ENCODE data around the gene KCTD3.

KCTD3 gene

DNA sequence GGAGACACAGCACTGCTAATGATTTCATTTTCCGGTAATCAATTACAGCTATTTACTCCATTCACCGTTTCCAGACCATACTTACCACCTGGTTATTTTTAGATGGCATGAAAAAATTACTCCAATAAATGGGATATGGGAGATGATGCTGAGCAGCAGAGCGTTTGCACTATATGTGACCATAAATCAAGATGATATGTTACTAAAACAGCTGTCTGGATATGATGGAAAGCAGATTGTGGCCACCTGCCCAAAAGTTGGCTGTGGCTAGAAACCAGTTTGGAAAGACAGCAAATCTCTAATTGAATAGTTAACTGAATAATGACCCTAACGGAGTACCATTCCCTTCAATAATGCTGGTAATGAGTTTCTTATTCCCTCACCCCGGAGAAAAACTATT lies 22.5 kb upstream of the KCTD3 start:
- H3K27me3 ChIP-seq (ENCODE audit: insufficient read depth, poor library complexity, severe bottlenecking) = no peaks in the 10 kb centered on the region
- H3K4me3 ChIP-seq (replicated peaks; ENCODE audit: insufficient read depth, low read length) = no peak overlapping the region
- H3K27ac ChIP-seq (replicated peaks) = no peak overlapping the region
- TF ChIP-seq POLR2AphosphoS5 (IDR thresholded peaks at IDR 0.05; ENCODE audit: low read depth) (no peak), SPI1 (IDR thresholded peaks at IDR 0.05; ENCODE audit: borderline replicate concordance, low read depth) (no peak), GABPA (IDR thresholded peaks at IDR 0.05; ENCODE audit: low read depth) (no peak), REST (IDR thresholded peaks at IDR 0.05; ENCODE audit: insufficient replicate concordance, low read depth) (no peak)
- TF ChIP-seq, protein P1, sequence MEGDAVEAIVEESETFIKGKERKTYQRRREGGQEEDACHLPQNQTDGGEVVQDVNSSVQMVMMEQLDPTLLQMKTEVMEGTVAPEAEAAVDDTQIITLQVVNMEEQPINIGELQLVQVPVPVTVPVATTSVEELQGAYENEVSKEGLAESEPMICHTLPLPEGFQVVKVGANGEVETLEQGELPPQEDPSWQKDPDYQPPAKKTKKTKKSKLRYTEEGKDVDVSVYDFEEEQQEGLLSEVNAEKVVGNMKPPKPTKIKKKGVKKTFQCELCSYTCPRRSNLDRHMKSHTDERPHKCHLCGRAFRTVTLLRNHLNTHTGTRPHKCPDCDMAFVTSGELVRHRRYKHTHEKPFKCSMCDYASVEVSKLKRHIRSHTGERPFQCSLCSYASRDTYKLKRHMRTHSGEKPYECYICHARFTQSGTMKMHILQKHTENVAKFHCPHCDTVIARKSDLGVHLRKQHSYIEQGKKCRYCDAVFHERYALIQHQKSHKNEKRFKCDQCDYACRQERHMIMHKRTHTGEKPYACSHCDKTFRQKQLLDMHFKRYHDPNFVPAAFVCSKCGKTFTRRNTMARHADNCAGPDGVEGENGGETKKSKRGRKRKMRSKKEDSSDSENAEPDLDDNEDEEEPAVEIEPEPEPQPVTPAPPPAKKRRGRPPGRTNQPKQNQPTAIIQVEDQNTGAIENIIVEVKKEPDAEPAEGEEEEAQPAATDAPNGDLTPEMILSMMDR (IDR thresholded peaks at IDR 0.05; ENCODE audit: insufficient read depth, low read length) = no peak
- DNase-seq (ENCODE audit: low read depth in 1 of 2, low spot score in 1 of 2) = no peak

DNA sequence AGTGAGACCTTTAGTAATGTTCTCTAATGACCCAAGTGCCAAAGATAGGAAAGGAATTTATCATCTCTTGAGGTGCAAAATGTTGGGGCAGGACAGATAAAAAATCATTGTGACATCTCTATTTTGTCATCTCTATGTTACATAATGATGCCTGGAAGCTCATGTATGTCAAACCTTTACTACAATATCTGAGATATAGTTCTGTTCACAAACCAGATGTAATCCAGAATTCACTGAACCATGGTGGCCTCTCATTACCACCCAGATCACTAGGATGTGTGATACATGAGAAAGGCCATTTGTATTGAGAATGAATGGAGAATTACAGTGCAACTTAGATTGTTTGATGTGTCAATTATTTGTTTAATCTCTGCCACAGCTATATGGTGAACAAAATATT lies 22.0 kb upstream of the KCTD3 start:
- DNase-seq (ENCODE audit: low read depth in 1 of 2, low spot score in 1 of 2) = no peak
- no peaks in the 10 kb centered on the region for H3K27me3 ChIP-seq (ENCODE audit: insufficient read depth, poor library complexity, severe bottlenecking)
- H3K27ac ChIP-seq (replicated peaks) = no peak overlapping the region
- H3K4me3 ChIP-seq (replicated peaks; ENCODE audit: insufficient read depth, low read length) = no peak overlapping the region
- TF ChIP-seq POLR2AphosphoS5 (IDR thresholded peaks at IDR 0.05; ENCODE audit: low read depth) (no peak), SPI1 (IDR thresholded peaks at IDR 0.05; ENCODE audit: borderline replicate concordance, low read depth) (no peak), GABPA (IDR thresholded peaks at IDR 0.05; ENCODE audit: low read depth) (no peak), REST (IDR thresholded peaks at IDR 0.05; ENCODE audit: insufficient replicate concordance, low read depth) (no peak)
- TF ChIP-seq, protein P1 (IDR thresholded peaks at IDR 0.05; ENCODE audit: insufficient read depth, low read length) = no peak

DNA sequence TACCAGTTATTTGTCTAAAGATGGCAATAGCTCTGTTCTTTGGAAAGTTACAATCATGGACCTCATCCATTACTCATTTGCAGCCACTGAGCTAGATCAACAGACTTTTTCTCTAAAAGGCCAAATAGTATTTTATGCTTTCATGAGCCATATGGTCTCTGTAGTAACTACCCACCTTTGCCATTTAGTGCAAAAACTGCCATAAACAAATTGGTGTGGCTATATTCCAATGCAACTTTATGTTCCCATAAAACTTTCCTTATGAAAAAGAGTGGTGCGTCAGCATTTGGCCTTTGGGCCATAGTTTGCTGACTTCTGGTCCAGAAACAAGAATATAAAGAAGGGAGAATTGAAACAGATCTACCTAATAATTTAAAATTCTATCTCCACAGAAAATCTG lies 20.1 kb upstream of the KCTD3 start:
- no peak overlapping the region for H3K4me3 ChIP-seq (replicated peaks; ENCODE audit: insufficient read depth, low read length)
- no peaks in the 10 kb centered on the region for H3K27me3 ChIP-seq (ENCODE audit: insufficient read depth, poor library complexity, severe bottlenecking)
- no peak overlapping the region for H3K27ac ChIP-seq (replicated peaks)
- TF ChIP-seq REST (IDR thresholded peaks at IDR 0.05; ENCODE audit: insufficient replicate concordance, low read depth) = no peak
- no peak for TF ChIP-seq SPI1 (IDR thresholded peaks at IDR 0.05; ENCODE audit: borderline replicate concordance, low read depth)
- no peak for TF ChIP-seq POLR2AphosphoS5 (IDR thresholded peaks at IDR 0.05; ENCODE audit: low read depth)
- TF ChIP-seq, protein P1 (IDR thresholded peaks at IDR 0.05; ENCODE audit: insufficient read depth, low read length) = no peak
- TF ChIP-seq GABPA (IDR thresholded peaks at IDR 0.05; ENCODE audit: low read depth) = no peak
- DNase-seq (ENCODE audit: low read depth in 1 of 2, low spot score in 1 of 2) = no peak

Data from HL-60 (cell line).